Endothelial cell of umbilical vein (primary cell): ENCODE measurements around the gene OR4K17. TPM values are rescaled to one million over a fixed set of nuclear protein-coding genes. Genes with fewer than 3 reads are reported as not detected.

ENCODE experiments used
- BruUV-seq: library from RNA; stranded (reverse); fragments of 400-500 nt; replicated peaks from 2 replicates; lab custom pipeline; 2021; lab: Mats Ljungman, UMichigan
- CTCF ChIA-PET: fragments of 300-600, 350-600 bp; sonication (Branson Sonifier 250); formaldehyde crosslinking; loops from one replicate; lab custom pipeline; 2021; ENCODE audit warnings: antibody characterized with exemption, inconsistent platforms; lab: Charles Lee
- POLR2A ChIA-PET: fragments of 300-600, 350-600 bp; sonication (Branson Sonifier 250); formaldehyde crosslinking; loops from one replicate; lab custom pipeline; 2021; ENCODE audit warnings: antibody characterized with exemption, inconsistent platforms; lab: Charles Lee
- DNase-seq: peaks from one replicate; pipeline ENCODE4 v3.0.0-alpha.2; 2011; ENCODE audit warnings: low read depth, low spot score
- FAIRE-seq: peaks from 2 replicates; lab custom pipeline; 2011; peaks lifted over from hg19 to GRCh38; lab: Jason Lieb, UNC
- H2AFZ ChIP-seq: 2 replicates; pipeline ENCODE4 v1.6.0; 2012; ENCODE audit warnings: low read depth, low read length, control low read depth, inconsistent platforms
- H3K27ac ChIP-seq: 2 replicates; pipeline ENCODE4 v1.5.1; 2011; ENCODE audit warnings: low read depth, mild to moderate bottlenecking, control low read depth, low read length, moderate library complexity; ENCODE audit not compliant: insufficient read depth
- H3K27me3 ChIP-seq, 2 experiments: 2 replicates each; pipeline versions ENCODE4 v1.6.0 to v1.6.1; 2011; ENCODE audit warnings: low read length in 2 of 2, mixed read lengths in 1 of 2; ENCODE audit not compliant: control insufficient read depth in 2 of 2, insufficient read depth in 2 of 2
- H3K36me3 ChIP-seq, 2 experiments: 2 replicates in 1 of 2; 3 replicates in 1 of 2; pipeline ENCODE4 v1.5.1; 2011; ENCODE audit warnings: low read length in 2 of 2, mild to moderate bottlenecking in 1 of 2, moderate library complexity in 1 of 2; ENCODE audit not compliant: control insufficient read depth in 2 of 2, insufficient read depth in 2 of 2; ENCODE audit errors: extremely low read depth in 1 of 2
- H3K4me1 ChIP-seq: 3 replicates; pipeline ENCODE4 v1.5.1; 2011; ENCODE audit warnings: mild to moderate bottlenecking, low read length; ENCODE audit not compliant: control insufficient read depth, insufficient read depth; ENCODE audit errors: extremely low read depth
- H3K4me2 ChIP-seq: 2 replicates; pipeline ENCODE4 v1.6.1; 2011; ENCODE audit warnings: low read length, control low read depth, mixed read lengths; ENCODE audit not compliant: insufficient read depth
- H3K4me3 ChIP-seq, 3 experiments: fragments of 200-600 bp in 1 of 3; sonication (generic), shearing (Covaris generic) in 1 of 3; replicated peaks in 1 of 3; 2 replicates each; pipeline ENCODE4 v1.5.1; 2011 to 2016; ENCODE audit warnings: control low read depth in 3 of 3, low read length in 3 of 3, mild to moderate bottlenecking in 2 of 3, inconsistent platforms in 1 of 3, low read depth in 1 of 3, moderate library complexity in 1 of 3; ENCODE audit not compliant: insufficient read depth in 1 of 3
- H3K79me2 ChIP-seq: 2 replicates; pipeline ENCODE4 v1.6.0; 2012; ENCODE audit warnings: low read length, inconsistent platforms; ENCODE audit not compliant: control insufficient read depth, insufficient read depth
- H3K9ac ChIP-seq: replicated peaks from 2 replicates; pipeline ENCODE3; 2011; ENCODE audit warnings: low read length, control low read depth; ENCODE audit not compliant: insufficient read depth; ENCODE audit errors: extremely low read depth
- H3K9me1 ChIP-seq: replicated peaks from 3 replicates; pipeline ENCODE4 v1.6.0; 2011; ENCODE audit warnings: mild to moderate bottlenecking, low read length; ENCODE audit not compliant: control insufficient read depth, insufficient read depth; ENCODE audit errors: extremely low read depth
- H3K9me3 ChIP-seq: replicated peaks from 2 replicates; pipeline ENCODE4 v1.5.1; 2012; ENCODE audit warnings: low read length, inconsistent platforms; ENCODE audit not compliant: control insufficient read depth, insufficient read depth
- H4K20me1 ChIP-seq: replicated peaks from 2 replicates; pipeline ENCODE3; 2011; ENCODE audit warnings: mild to moderate bottlenecking, low read length; ENCODE audit not compliant: control insufficient read depth, insufficient read depth; ENCODE audit errors: extremely low read depth
- CTCF ChIP-seq, 2 donors: IDR thresholded peaks; 1 replicate in 1 of 2; 2 replicates in 1 of 2; pipeline ENCODE4 v1.5.1; 2011; ENCODE audit warnings: low read length in 2 of 2, mild to moderate bottlenecking in 2 of 2, moderate library complexity in 2 of 2, control low read depth in 1 of 2, inconsistent platforms in 1 of 2, low read depth in 1 of 2; ENCODE audit not compliant: insufficient read depth in 1 of 2; ENCODE audit errors: extremely low read depth in 1 of 2
- EZH2 ChIP-seq: IDR thresholded peaks from 2 replicates; pipeline ENCODE4 v1.6.1; 2012; ENCODE audit warnings: borderline replicate concordance, low read depth, mild to moderate bottlenecking, moderate library complexity, low read length, inconsistent platforms; ENCODE audit not compliant: severe bottlenecking
- FOS ChIP-seq: IDR thresholded peaks from 2 replicates; pipeline ENCODE4 v1.6.1; 2011; ENCODE audit warnings: mild to moderate bottlenecking, low read length, moderate library complexity, borderline replicate concordance; ENCODE audit not compliant: insufficient read depth
- GATA2 ChIP-seq: IDR thresholded peaks from 2 replicates; pipeline ENCODE4 v1.7.0; 2011; ENCODE audit warnings: low read depth, mild to moderate bottlenecking, moderate library complexity, mixed read lengths, low read length; ENCODE audit not compliant: insufficient read length, insufficient read depth
- JUN ChIP-seq: IDR thresholded peaks from 2 replicates; pipeline ENCODE4 v1.6.1; 2011; ENCODE audit warnings: borderline replicate concordance, low read depth; ENCODE audit not compliant: insufficient read length, insufficient read depth
- MYC ChIP-seq: IDR thresholded peaks from one replicate; pipeline ENCODE4 v1.6.1; 2011; ENCODE audit warnings: mild to moderate bottlenecking, low read depth, low read length
- POLR2A ChIP-seq: IDR thresholded peaks from 2 replicates; pipeline ENCODE4 v1.6.1; 2012; ENCODE audit warnings: low read depth, mild to moderate bottlenecking, control low read depth, low read length
- POLR2AphosphoS5 ChIP-seq: IDR thresholded peaks from 2 replicates; pipeline ENCODE4 v1.6.1; 2012; ENCODE audit warnings: low read depth, mild to moderate bottlenecking, control low read depth, low read length, moderate library complexity; ENCODE audit not compliant: insufficient read depth
- dilution Hi-C: fragments of 300-500 bp; cut with MboI; formaldehyde crosslinking; loops from one replicate; pipeline ENCODE4 v1.15.0; 2019; ENCODE audit warnings: low sequenced_read_pairs; ENCODE audit not compliant: extremely low pct_ligation_motif_present
- intact Hi-C: fragments of 100-400 bp; cut with micrococcal nuclease; formaldehyde crosslinking; loops from one replicate; pipeline ENCODE4 v1.10.0; 2022
- polyA plus RNA-seq, 4 experiments: library from polyadenylated mRNA; depleted of rRNA in 3 of 4; stranded (reverse) in 3 of 4; unstranded in 1 of 4; fragments of >200 nt; gene quantifications; 2 replicates each; pipeline versions ENCODE4 v1.2.1 to v1.2.3, GENCODE V29; 2011 to 2012; ENCODE audit warnings: missing spikeins in 1 of 4
- total RNA-seq: library from RNA; stranded (reverse); gene quantifications from 2 replicates; pipeline ENCODE4 v1.2.3, GENCODE V29; 2021
- TF ChIP-seq, protein P1 (sequence below): IDR thresholded peaks from 2 replicates; pipeline ENCODE4 v1.6.1; 2011; ENCODE audit not compliant: insufficient read depth, insufficient read length

OR4K17 gene
- total and polyA plus RNA-seq, 2 donors (not counting 3 experiments of a cell fraction or from before 2014, with no cell fraction given) = not detected

GRCh38 chr14:20118795-20119194 lies 8.3 kb downstream of the OR4K17 start:
- Histone ChIP-seq H2AFZ (no peak overlapping the region), H3K27me3 (no peaks in the 10 kb centered on the region), H3K4me1 (no peaks in the 10 kb centered on the region), H3K9ac (no peak overlapping the region), H3K4me3 (no peak overlapping the region), H3K27ac (no peak overlapping the region), H3K9me1 (no peaks in the 10 kb centered on the region), H3K36me3 (no peaks in the 10 kb centered on the region), H4K20me1 (no peaks in the 10 kb centered on the region), H3K4me2 (no peak overlapping the region), H3K79me2 (no peaks in the 10 kb centered on the region), H3K9me3 (peaks cover 2% of the 10 kb centered on the region)
- BruUV-seq = no TSS peak
- POLR2A ChIA-PET = interaction anchor here (0.6 kb wide), 1 partner anchor 15 kb away, joined by 3 read pairs; no protein-coding TSS in a partner anchor
- TF ChIP-seq CTCF (IDR thresholded peaks at IDR 0.05; ENCODE audit: extremely low read depth in 1 of 2, insufficient read depth in 1 of 2, low read depth in 1 of 2, low read length in 2 of 2) = no peak
- no peak for TF ChIP-seq MYC
- TF ChIP-seq FOS = no peak
- TF ChIP-seq, protein P1, sequence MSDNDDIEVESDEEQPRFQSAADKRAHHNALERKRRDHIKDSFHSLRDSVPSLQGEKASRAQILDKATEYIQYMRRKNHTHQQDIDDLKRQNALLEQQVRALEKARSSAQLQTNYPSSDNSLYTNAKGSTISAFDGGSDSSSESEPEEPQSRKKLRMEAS = no peak
- no peak for TF ChIP-seq EZH2
- TF ChIP-seq POLR2AphosphoS5 = no peak
- no peak for TF ChIP-seq POLR2A
- TF ChIP-seq GATA2 = no peak
- TF ChIP-seq JUN = no peak
- dilution Hi-C loops (no loop called here), intact Hi-C loops (no loop called here)
- CTCF ChIA-PET = no interaction called here
- DNase-seq (no peak), FAIRE-seq (no peak)
